CD4-positive, alpha-beta T cell treated with Interleukin-12 subunit alpha and Interleukin-12 subunit beta, for 1 hour (primary cell): ENCODE results near the gene ASAP2.
"Not testable (repeated sequence)": the region's sequence is repeated elsewhere in the genome, so short reads cannot be mapped to it uniquely, and the experiment has no call there.

ENCODE experiments used
- DNase-seq: peaks from one replicate; pipeline ENCODE4 v3.0.0-alpha.2; 2020

The ASAP2 gene

GRCh38 chr2:9212661-9213411, 6.2 kb downstream of the ASAP2 start:
- DNase-seq, result no peak

- DNase-seq, result no peak
These were observed 7.0 kb downstream of the ASAP2 start for GRCh38 chr2:9213477-9214051.

DNA sequence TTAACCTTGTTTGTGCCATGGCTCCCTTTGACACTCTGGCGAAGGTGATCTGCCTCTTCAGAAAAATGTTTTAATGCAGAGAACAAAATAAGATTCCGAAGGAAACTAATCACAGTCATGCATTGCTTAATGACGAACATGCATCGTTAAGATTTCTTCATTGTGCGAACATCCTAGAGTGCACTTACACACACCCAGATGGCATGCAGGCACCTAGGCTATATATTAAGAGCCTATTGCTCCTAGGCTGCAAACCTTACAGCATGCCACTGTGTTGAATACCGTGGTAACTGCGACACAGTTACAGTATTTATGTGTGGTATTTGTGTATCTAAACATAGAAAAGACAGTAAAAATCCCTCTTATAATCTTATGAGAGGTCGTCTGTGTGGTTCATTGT, 8.3 kb downstream of the ASAP2 start:
- DNase-seq, result no peak

DNA sequence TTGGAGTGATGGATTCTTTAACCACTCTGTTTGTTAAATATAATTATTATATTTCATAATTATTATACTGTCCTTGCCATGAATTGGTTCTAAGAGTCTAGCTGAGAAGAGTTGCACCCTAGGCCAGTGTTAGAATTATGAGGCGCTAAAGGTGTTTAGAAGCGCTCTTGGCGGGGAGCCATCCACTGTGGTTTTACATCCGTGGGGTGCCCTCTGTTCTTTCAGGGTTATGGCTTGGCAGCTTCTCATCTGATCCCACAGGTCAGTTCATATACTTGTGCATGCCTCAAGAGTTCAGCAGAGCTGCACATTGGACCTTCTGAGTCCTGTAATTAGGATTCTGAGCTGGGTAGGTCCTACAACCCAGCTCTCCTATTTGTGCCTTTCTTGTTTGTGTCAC, 9.1 kb downstream of the ASAP2 start:
- no peak for DNase-seq

DNA sequence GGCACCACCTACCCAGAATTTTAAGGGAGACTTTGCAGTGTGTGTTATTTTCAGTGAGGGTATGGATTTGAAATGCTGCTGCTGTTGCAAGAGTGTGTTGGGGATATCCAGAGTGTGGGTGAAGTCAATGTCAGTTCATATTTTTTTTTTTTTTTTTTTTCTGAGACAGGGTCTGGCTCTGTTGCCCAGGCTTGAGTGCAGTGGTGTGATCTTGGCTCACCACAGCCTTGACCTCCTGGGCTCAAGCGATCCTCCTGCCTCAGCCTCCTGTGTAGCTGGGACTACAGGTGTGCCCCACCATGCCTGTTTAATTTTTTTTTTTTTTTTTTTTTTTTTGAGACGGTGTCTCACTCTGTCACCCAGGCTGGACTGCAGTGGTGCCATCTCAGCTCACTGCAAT, 9.5 kb downstream of the ASAP2 start:
- not testable (repeated sequence) for DNase-seq

DNA sequence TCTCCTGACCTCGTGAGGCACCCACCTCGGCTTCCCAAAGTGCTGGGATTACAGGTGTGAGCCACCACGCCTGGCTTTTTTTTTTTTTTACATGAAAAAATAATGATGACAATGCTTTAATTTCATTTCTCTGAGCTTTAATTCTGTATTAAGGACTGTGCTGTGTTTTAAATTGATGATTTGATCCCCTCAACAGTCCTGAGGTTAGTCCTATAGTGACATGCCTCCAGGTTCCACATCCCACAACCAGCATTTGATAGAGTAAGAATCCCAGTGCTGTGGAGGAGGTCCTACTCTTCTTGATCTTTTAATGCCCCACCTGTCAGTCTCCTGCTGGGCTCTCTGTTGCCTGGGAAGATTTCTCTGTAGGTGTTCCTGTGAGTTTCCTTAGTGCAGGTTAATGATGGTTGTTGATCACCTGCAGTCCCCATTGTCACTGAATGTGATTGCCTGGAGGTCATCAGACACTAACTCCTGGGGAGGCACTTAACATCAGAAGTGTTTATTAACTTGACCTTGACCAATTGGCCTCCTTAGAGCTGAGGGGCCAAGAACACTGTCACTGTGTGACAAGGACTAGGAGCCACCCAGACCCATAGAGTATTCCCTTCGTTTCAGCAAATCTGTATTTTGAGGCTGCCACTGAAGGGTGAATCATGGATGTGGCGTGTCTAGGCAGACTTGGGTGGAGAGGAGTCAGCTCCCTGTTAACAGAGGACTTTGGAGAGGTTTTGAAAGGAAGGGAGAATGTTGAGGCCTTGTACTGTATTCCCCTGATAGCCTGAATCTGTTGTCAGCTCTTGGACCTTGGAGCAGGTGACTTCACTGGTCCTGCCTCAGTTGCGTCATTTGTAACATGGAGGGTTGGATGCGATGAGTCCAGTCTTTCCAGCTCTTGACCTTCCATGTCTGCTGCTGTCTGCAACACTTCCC, 11.5 kb downstream of the ASAP2 start:
- DNase-seq, result no peak

GRCh38 chr2:9219027-9219445, 12.4 kb downstream of the ASAP2 start:
- no peak for DNase-seq

GRCh38 chr2:9220201-9220600, 13.6 kb downstream of the ASAP2 start:
- DNase-seq, result no peak

GRCh38 chr2:9221223-9221622, 14.6 kb downstream of the ASAP2 start:
- DNase-seq, result no peak

- DNase-seq, result no peak
These were observed 15.8 kb downstream of the ASAP2 start for GRCh38 chr2:9222239-9222892.

GRCh38 chr2:9222893-9223287, 16.3 kb downstream of the ASAP2 start:
- DNase-seq, result no peak

GRCh38 chr2:9225806-9226205, 19.2 kb downstream of the ASAP2 start:
- DNase-seq, result no peak

- no peak for DNase-seq
These were observed 20.1 kb downstream of the ASAP2 start for GRCh38 chr2:9226458-9227380.

- no peak for DNase-seq
These were observed 21.6 kb downstream of the ASAP2 start for GRCh38 chr2:9228088-9228751.

GRCh38 chr2:9228781-9229469, 22.3 kb downstream of the ASAP2 start:
- DNase-seq, result no peak

DNA sequence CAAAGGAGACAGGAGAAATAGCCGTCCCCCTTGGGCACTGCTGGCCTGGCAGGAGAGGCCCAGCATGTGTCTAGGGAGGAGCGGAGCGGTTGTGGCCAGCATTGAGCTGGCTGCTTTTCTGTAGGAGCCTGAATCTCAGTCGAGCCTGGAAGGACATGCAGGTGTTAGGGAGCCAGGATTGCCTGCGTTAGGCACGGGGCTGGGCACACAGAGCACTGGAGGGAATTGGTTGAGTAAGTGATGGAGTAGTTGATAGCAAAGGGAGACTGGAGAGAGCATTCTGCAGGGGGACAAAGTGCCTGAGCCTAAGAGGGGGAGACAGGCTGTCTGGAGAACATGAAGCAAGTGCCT, 22.8 kb downstream of the ASAP2 start:
- no peak for DNase-seq

- no peak for DNase-seq
These were observed 23.6 kb downstream of the ASAP2 start for GRCh38 chr2:9230051-9230802.

DNA sequence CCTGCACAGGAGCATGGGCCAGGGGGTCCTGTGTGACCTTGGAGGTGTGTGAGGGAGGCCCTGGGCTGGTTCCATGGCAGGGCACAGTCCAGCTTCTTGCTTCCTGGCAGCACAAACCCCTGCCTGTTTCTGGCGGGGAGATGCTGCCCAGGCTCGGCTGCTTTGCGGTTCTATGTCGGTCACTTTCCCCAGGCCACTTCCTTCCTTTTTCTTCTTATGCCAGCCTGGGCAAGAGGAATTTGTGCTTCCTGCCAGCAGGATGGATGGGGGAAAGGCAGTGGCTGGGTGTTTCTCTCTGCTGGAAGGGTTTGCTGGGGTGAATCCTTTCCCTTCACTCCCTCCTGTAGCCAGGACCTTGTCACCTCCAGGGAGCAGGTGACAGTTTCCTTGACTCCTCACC, 24.3 kb downstream of the ASAP2 start:
- DNase-seq, result no peak

- DNase-seq, result no peak
These were observed 24.9 kb downstream of the ASAP2 start for GRCh38 chr2:9231291-9232165.
